Adrenal gland (tissue), 12 donors: ENCODE results near the gene FAM89B. TPM values are rescaled to one million over a fixed set of nuclear protein-coding genes. Genes with fewer than 3 reads are reported as not detected.
"Not testable (repeated sequence)": the region's sequence is repeated elsewhere in the genome, so short reads cannot be mapped to it uniquely, and the experiment has no call there.

Experiments used
- DNase-seq, 7 donors: peaks; one replicate each; pipeline ENCODE4 v3.0.0-alpha.2; 2019 to 2020
- H3K27ac ChIP-seq, 5 donors: fragments of 200-600 bp; sonication (generic) in 4 of 5; 1 replicate in 3 of 5; 2 replicates in 2 of 5; pipeline versions ENCODE4 v1.5.1 to v1.8.0; 2016 to 2020; ENCODE audit warnings: mild to moderate bottlenecking in 1 of 5
- H3K27me3 ChIP-seq: fragments of 200-600 bp; 2 replicates; pipeline ENCODE4 v1.8.0; 2021
- H3K36me3 ChIP-seq, 2 donors: fragments of 200-600 bp; replicated peaks in 1 of 2; 1 replicate in 1 of 2; 2 replicates in 1 of 2; pipeline versions ENCODE4 v1.5.1 to v1.8.0; 2018 to 2022
- H3K4me1 ChIP-seq, 2 donors: fragments of 200-600 bp; replicated peaks in 1 of 2; 1 replicate in 1 of 2; 2 replicates in 1 of 2; pipeline versions ENCODE4 v1.5.1 to v1.8.0; 2018 to 2021
- H3K4me3 ChIP-seq, 4 donors: fragments of 200-600 bp; sonication (generic) in 3 of 4; one replicate each; pipeline ENCODE4 v1.5.1; 2016 to 2018
- H3K9me3 ChIP-seq, 3 donors: fragments of 200-600 bp; sonication (generic) in 1 of 3; replicated peaks in 1 of 3; 1 replicate in 2 of 3; 2 replicates in 1 of 3; pipeline versions ENCODE4 v1.5.1 to v1.8.0; 2016 to 2021
- CTCF ChIP-seq, 6 experiments: fragments of 450-650 bp in 4 of 6; fragments of 200-600 bp in 2 of 6; sonication (generic) in 1 of 6; IDR thresholded peaks; 1 replicate in 5 of 6; 2 replicates in 1 of 6; pipeline versions ENCODE4 v1.5.1 to v1.8.0; 2016 to 2021; ENCODE audit warnings: antibody characterized with exemption in 6 of 6, mild to moderate bottlenecking in 2 of 6, moderate library complexity in 1 of 6
- POLR2A ChIP-seq, 2 donors: fragments of 450-650 bp; IDR thresholded peaks; one replicate each; pipeline ENCODE4 v1.6.1; 2017; ENCODE audit warnings: antibody characterized with exemption in 2 of 2, mild to moderate bottlenecking in 2 of 2, moderate library complexity in 1 of 2
- WGBS, 4 donors: extraction: QIAGEN DNeasy Blood & Tissue Kit in 2 of 4; methylation state at CpG; one replicate each; pipeline versions ENCODE4 v1.1.5 to v1.1.7; 2013 to 2017; 5-methylcytosine and 5-hydroxymethylcytosine counted together
- intact Hi-C, 2 donors: fragments of 100-400 bp; cut with DNase I; formaldehyde crosslinking; loops; one replicate each; pipeline versions ENCODE4 v1.14.1 to v1.15.0; 2022 to 2023
- polyA plus RNA-seq, 3 donors: library from polyadenylated mRNA; stranded (reverse); fragments of 200-250 nt in 2 of 3; fragments of 350-450 nt in 1 of 3; fragmentation: Illumina TruSeq in 1 of 3; extraction: RNeasy Lipid Tissue Mini Kit (QIAGEN cat#74804) in 1 of 3; gene quantifications; one replicate each; pipeline ENCODE4 v1.2.3, GENCODE V29; 2013 to 2014
- total RNA-seq, 9 donors: library from RNA; depleted of rRNA in 4 of 9; stranded (reverse); fragments of >200 nt in 4 of 9; fragments of 120-200 nt in 1 of 9; fragmentation: NEBNext Ultra II Directional in 1 of 9; extraction: Animal tissue kit (Norgen Biotek cat#: 25700) in 1 of 9; gene quantifications; one replicate each; pipeline versions ENCODE4 v1.1.0 to v1.2.4, GENCODE V29; 2013 to 2023
- donor health status: healthy with polysubstance abuse.
- donor health status: Bipolar disorder and iron deficiency.
- donor health status: DM: yes; HTN: yes; CAD: no.
- donor health status: DM: no; HTN: no; CAD: no.
- donor health status: DM: no; HTN: no; CAD: no.
- donor health status: DM: yes; HTN: yes; CAD: no.

FAM89B gene
- total and polyA plus RNA-seq, 12 donors = 7.0 to 77.1 (median 45.9) TPM

- Histone ChIP-seq H3K27ac (no peak overlapping the region), H3K4me1 (peaks cover 34 to 51% of the 10 kb centered on the region in 2 donors)
- TF ChIP-seq CTCF (IDR thresholded peaks at IDR 0.05) (no peak), POLR2A (IDR thresholded peaks at IDR 0.05) (no peak)
These were observed 10.3 kb upstream of the FAM89B start for GRCh38 chr11:65562020-65562419.

GRCh38 chr11:65562788-65563187, 9.6 kb upstream of the FAM89B start:
- WGBS, 4 donors = 80 to 89% (median 87%) methylated on average over 8 to 9 of the region's 9 CpGs

More at GRCh38 chr11:65562020-65562419, 10.3 kb upstream of the FAM89B start:
- H3K36me3 ChIP-seq = no peaks in the 10 kb centered on the region
- H3K4me3 ChIP-seq = no peak overlapping the region
- no peak for DNase-seq
- no peaks in the 10 kb centered on the region for H3K27me3 ChIP-seq
- intact Hi-C loops = no loop called here
- WGBS, 4 donors = 84 to 86% (median 86%) methylated on average over 7 of the region's 7 CpGs
- no peaks in the 10 kb centered on the region for H3K9me3 ChIP-seq

GRCh38 chr11:65563601-65564000, 8.7 kb upstream of the FAM89B start:
- Histone ChIP-seq H3K27ac (no peak overlapping the region), H3K9me3 (no peaks in the 10 kb centered on the region), H3K27me3 (no peaks in the 10 kb centered on the region), H3K4me3 (no peak overlapping the region), H3K4me1 (peaks cover 28 to 54% of the 10 kb centered on the region in 2 donors), H3K36me3 (no peaks in the 10 kb centered on the region)
- DNase-seq = no peak
- WGBS, 4 donors = 92 to 95% (median 94%) methylated on average over 3 to 4 of the region's 4 CpGs
- intact Hi-C loops = no loop called here
- no peak for TF ChIP-seq POLR2A (IDR thresholded peaks at IDR 0.05)
- no peak for TF ChIP-seq CTCF (IDR thresholded peaks at IDR 0.05)

More at GRCh38 chr11:65562788-65563187, 9.6 kb upstream of the FAM89B start:
- no peak overlapping the region for H3K27ac ChIP-seq
- TF ChIP-seq POLR2A (IDR thresholded peaks at IDR 0.05) = no peak
- TF ChIP-seq CTCF (IDR thresholded peaks at IDR 0.05) = no peak
- peaks cover 29 to 48% of the 10 kb centered on the region in 2 donors for H3K4me1 ChIP-seq
- H3K9me3 ChIP-seq = no peaks in the 10 kb centered on the region
- H3K27me3 ChIP-seq = no peaks in the 10 kb centered on the region
- no peak overlapping the region for H3K4me3 ChIP-seq
- no peak for DNase-seq
- intact Hi-C loops = no loop called here
- H3K36me3 ChIP-seq = no peaks in the 10 kb centered on the region

GRCh38 chr11:65564879-65565559, 7.3 kb upstream of the FAM89B start:
- H3K9me3 ChIP-seq, H3K4me3 ChIP-seq, H3K27me3 ChIP-seq, DNase-seq, intact Hi-C loops, H3K36me3 ChIP-seq: not testable (repeated sequence)
- peak overlapping the region in 3 of 5 donors; percentile 52 to 70 (median 65) for H3K27ac ChIP-seq
- WGBS, 4 donors = 79 to 83% (median 81%) methylated on average over 12 of the region's 12 CpGs
- H3K4me1 ChIP-seq = peaks cover 25 to 49% of the 10 kb centered on the region in 2 donors
